Central memory CD4-positive, alpha-beta T cell (primary cell): ENCODE data around the gene NAPG.
"Not testable (repeated sequence)": the region's sequence is repeated elsewhere in the genome, so short reads cannot be mapped to it uniquely, and the experiment has no call there.

Source experiments
- DNase-seq: peaks from one replicate; pipeline ENCODE4 v3.0.0; 2022

The NAPG gene

DNA sequence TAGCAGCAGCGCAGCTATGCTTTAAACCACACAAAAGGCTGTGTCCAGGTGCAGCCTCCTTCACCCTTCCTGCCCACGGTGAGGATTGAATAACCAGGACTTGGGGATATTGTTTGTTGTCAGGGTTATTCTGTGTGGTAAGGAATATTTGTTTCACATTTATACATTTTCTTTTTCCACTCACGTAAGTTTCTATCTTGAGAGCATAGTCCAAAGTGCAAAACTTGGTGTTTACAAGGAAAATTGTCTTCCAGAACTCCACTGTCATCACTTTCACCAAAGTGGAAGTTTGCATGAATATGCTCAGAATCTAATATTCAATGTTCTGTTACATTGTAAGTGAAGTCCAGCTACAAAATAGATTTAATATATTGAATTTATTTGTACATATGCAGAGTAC, 26.4 kb downstream of the NAPG start:
- DNase-seq = no peak

DNA sequence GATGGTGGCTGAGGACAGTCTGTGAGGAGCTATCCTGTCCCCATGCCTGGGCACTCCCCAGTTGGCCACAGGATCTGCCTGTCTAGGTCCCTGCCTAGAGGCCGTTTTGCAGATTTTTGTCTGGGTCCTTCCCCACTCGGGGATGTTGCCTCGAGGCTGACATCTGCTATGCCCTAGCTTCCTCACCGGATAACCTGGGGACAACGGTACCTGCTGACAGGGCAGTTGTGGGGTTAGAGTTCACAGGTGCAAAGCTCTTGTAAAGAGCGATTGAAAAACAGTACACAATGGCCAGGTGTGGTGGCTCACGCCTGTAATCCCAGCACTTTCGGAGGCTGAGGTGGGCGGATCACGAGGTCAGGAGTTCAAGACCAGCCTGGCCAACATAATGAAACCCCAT, 30.4 kb downstream of the NAPG start:
- not testable (repeated sequence) for DNase-seq

- no peak for DNase-seq
These were observed 31.4 kb downstream of the NAPG start for GRCh38 chr18:10557085-10557677.

GRCh38 chr18:10558243-10558966, 32.6 kb downstream of the NAPG start:
- no peak for DNase-seq

DNA sequence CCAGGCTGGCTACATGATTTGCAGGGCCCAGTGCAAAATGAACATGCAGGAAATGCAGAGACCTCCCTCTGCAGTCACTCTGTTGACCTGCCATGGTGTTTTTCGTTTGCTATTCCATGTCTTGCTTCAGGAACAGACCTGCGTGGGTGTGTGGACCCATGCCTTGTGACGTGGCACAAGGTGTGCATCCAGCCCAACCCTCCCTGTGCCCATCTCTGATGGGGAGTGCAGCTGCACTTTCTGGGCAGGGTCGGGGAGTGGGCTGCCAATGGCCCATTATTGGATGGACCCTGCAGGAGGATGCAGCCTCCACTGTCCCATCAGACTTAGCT, 33.1 kb downstream of the NAPG start:
- DNase-seq = no peak

DNA sequence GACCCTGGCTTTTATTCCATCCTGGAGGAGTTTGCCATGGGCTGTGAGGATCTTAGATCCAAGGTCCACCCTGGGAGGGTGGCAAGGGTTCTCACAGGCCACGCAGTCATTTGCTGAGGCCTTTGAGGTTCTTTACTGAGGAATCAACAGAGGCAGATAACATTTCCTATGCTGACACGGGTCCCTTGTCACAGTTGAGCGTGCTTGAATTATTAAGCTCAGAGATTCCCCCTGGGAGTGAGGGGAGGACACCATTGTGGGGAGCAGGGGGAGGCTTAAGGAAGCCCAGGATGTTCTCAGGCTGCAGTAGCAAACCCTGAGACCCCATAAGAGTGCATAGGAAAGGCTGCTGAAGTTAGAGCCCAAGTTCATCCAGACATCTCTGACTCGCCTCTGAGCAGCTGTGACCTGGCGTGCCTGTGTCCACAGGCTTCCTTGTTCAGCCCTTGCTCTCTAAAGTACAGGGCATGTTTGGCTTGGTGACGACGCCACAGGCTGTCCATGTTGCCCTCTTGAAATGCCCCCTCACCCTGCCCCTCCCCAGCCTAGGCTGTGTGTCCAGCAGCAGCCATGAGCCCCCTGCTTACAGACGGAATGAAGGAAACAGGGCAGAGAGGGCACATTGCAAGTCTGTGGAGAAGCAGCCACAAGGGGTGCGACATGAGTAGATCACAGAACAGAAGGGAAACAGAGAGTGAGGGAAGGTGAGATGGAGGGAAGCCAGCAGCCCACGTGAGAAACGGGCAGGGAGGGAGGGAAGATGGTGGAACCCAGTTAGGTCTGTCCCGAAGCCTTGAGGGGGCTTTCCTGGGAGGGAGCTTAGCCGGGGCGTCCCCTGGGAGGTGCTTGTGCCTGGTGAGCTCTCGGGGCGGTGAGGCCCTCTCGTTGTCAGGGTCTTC, 34.0 kb downstream of the NAPG start:
- DNase-seq = no peak

GRCh38 chr18:10560452-10561045, 34.7 kb downstream of the NAPG start:
- DNase-seq = peak; percentile 41

- DNase-seq = no peak
These were observed 36.9 kb downstream of the NAPG start for GRCh38 chr18:10562773-10563160.

DNA sequence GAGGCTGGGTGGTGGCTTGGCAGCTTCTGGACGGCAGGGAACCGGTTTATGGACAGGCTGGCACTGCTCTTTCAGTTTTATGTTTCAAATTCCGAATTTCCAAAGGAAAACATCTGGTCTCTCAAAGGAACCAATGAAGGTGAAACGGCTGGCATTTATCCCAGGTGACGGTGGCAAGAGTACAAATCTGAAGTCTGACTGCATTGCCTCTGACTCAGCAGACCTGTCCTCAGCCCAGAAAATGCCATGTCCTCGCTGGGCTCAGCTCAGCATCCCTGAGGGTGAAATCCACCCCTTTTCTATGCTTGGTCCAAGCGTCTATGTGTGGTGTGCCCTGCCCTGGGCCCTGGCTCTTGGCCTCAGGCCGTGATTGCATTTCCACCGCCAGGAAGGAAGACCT, 38.1 kb downstream of the NAPG start:
- DNase-seq = no peak

- no peak for DNase-seq
These were observed 39.3 kb downstream of the NAPG start for GRCh38 chr18:10564975-10565773.

- no peak for DNase-seq
These were observed 40.0 kb downstream of the NAPG start for GRCh38 chr18:10565835-10566234.

DNA sequence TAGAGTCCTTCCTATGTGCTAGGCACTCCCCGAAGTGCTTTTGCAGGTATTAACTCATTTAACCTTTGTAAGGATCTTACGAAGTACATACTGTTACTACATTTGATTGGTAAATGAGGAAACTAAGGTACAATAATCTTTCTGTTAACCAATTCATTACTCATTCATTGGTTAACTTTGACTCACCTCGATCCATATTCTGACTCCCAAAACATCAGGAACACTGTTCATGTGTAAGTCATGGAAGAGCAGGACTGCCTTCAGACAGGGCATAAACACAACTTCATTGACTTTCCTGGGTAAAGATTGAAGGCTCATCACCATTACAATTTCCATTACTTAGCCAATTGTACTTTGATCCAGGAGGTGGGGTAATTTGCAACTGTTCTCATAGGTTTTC, 40.6 kb downstream of the NAPG start:
- DNase-seq = no peak

GRCh38 chr18:10569941-10570340, 44.1 kb downstream of the NAPG start:
- DNase-seq = not testable (repeated sequence)

DNA sequence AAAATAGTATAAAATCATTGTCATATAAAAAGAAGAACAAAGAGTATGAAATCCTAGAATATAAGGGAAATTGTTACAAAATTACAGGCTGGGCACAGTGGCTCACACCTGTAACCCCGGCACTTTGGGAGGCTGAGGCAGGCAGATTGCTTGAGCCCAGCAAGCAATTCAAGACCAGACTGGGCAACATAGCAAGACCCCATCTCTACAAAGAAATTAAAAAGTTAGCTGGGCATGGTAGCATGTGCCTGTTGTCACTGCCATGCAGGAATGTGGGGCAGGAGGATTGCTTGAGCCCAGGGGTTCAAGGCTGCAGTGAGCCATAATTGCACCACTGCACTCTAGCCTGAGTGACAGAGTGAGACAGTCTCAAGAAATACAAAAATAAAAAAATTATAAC, 44.8 kb downstream of the NAPG start:
- DNase-seq = no peak

GRCh38 chr18:10571537-10571936, 45.7 kb downstream of the NAPG start:
- DNase-seq = no peak

DNA sequence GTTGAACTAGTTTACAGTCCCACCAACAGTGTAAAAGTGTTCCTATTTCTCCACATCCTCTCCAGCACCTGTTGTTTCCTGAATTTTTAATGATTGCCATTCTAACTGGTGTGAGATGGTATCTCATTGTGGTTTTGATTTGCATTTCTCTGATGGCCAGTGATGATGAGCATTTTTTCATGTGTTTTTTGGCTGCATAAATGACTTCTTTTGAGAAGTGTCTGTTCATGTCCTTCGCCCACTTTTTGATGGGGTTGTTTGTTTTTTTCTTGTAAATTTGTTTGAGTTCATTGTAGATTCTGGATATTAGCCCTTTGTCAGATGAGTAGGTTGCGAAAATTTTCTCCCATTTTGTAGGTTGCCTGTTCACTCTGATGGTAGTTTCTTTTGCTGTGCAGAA, 47.4 kb downstream of the NAPG start:
- not testable (repeated sequence) for DNase-seq

- not testable (repeated sequence) for DNase-seq
These were observed 48.6 kb downstream of the NAPG start for GRCh38 chr18:10574412-10574811.

DNA sequence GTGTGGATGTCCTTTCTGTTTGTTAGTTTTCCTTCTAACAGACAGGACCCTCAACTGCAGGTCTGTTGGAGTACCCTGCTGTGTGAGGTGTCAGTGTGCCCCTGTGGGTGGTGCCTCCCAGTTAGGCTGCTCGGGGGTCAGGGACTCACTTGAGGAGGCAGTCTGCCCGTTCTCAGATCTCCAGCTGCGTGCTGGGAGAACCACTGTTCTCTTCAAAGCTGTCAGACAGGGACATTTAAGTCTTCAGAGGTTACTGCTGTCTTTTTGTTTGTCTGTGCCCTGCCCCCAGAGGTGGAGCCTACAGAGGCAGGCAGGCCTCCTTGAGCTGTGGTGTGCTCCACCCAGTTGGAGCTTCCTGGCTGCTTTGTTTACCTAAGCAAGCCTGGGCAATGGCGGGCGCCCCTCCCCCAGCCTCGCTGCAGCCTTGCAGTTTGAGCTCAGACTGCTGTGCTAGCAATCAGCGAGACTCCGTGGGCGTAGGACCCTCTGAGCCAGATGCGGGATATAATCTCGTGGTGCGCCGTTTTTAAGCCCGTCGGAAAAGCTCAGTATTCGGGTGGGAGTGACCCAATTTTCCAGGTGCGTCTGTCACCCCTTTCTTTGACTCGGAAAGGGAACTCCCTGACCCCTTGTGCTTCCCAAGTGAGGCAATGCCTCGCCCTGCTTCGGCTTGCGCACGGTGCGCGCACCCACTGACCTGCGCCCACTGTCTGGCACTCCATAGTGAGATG, 52.2 kb downstream of the NAPG start:
- DNase-seq = peak; percentile 21

- not testable (repeated sequence) for DNase-seq
These were observed 52.7 kb downstream of the NAPG start for GRCh38 chr18:10578573-10578899.

DNA sequence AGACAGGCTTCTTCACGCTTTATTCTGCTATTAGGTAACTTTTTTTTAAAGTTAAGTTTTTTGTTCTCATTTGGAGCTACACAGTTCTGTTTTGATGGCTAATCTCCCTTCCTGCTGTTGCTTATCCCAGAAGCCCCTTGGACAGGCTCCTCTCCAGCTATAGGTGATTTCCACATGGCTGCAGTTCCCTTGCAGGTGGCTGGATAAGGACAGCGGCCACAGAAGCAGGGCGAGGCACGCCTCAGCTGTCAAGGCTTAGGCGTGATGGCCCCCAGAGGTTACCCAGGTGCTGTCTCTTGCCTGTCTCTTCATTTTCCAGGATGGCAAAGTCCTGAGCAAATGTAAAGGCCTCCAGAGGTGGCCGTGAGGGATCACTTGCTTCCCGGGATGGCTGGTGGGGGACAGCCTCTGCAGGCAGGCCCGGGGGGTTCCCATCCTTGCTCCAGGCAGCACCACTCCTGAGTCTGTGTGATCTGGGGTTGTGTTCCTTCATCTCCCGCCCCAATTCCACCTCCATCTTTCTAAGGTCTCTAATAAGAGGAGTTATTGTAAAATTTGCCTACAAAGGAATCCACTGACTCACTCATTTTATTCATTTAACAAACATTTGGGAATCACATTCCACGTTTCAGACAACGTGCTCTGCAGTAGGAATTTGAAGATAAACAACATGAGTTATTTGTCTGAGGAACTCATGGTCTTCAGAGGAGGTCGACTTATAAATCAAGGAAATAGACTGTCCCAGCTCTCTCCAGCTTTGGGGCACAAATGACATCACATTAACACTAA, 53.4 kb downstream of the NAPG start:
- DNase-seq = no peak

GRCh38 chr18:10580215-10580614, 54.4 kb downstream of the NAPG start:
- no peak for DNase-seq
